DND-41 (cell line): ENCODE results near the gene RBMS3.

Experiments
- EZH2 ChIP-seq: IDR thresholded peaks from 3 replicates; pipeline ENCODE4 v1.6.1; 2012; ENCODE audit warnings: borderline replicate concordance, low read depth, mild to moderate bottlenecking, moderate library complexity, low read length, inconsistent platforms; ENCODE audit not compliant: severe bottlenecking
- TF ChIP-seq, protein P1 (sequence below): IDR thresholded peaks from 2 replicates; pipeline ENCODE4 v1.5.1; 2012; ENCODE audit warnings: borderline replicate concordance, low read length, moderate library complexity, mild to moderate bottlenecking; ENCODE audit not compliant: poor library complexity, severe bottlenecking; ENCODE audit errors: extremely low read depth

DNA sequence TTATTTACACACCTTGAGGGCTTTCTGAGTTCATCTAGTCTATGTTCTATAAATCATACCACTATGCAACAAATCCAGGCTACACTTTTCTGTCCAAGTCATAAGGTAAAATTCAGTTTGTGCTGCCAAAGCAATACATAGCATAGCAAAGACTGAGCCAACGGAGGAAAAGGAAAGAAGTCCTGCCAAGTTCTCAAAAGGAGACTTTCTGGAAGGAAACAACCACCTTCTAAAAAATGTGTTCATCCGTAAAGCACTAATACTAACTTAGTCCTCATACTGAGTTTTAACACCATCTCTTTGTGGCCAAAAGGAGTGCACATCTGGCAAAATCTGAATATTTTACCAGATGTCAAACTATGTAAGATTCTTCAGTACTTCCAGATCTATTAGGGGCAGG lies 620.2 kb downstream of the RBMS3 start:
- TF ChIP-seq, protein P1, sequence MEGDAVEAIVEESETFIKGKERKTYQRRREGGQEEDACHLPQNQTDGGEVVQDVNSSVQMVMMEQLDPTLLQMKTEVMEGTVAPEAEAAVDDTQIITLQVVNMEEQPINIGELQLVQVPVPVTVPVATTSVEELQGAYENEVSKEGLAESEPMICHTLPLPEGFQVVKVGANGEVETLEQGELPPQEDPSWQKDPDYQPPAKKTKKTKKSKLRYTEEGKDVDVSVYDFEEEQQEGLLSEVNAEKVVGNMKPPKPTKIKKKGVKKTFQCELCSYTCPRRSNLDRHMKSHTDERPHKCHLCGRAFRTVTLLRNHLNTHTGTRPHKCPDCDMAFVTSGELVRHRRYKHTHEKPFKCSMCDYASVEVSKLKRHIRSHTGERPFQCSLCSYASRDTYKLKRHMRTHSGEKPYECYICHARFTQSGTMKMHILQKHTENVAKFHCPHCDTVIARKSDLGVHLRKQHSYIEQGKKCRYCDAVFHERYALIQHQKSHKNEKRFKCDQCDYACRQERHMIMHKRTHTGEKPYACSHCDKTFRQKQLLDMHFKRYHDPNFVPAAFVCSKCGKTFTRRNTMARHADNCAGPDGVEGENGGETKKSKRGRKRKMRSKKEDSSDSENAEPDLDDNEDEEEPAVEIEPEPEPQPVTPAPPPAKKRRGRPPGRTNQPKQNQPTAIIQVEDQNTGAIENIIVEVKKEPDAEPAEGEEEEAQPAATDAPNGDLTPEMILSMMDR = no peak
- TF ChIP-seq EZH2 = no peak
